ENCODE data around the gene RHOD. TPM values are rescaled to one million over a fixed set of nuclear protein-coding genes. Genes with fewer than 3 reads are reported as not detected.

Gene RHOD
- total RNA-seq, 1 experiment from 2014 or later: 5.6 TPM

DNA sequence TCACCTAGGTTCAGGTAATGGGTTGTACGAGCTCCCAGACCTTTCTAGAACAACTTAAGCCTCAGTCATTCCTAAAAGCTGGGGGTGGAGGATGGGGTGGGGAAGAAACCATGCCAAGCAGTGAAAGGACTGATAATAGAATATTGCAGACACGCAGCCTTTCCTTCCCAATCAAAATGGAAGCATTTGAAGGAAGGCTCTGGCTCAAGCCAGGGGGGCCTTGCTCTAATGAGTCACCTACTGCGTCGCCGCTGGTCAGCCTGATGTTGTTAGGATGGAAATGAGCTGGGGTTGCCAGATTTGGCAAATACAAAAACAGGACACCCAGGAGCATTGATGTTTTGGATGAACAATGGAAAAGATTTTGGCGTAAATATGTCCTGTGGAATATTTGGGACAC is 27.5 kb upstream of the RHOD start:
- DNase-seq (ENCODE audit: low read depth): no peak
- in situ Hi-C loops (cut with HindIII; ENCODE audit: low pct_unique_long_range_greater_than_20kb, low sequenced_read_pairs): no loop called here

GRCh38 chr11:67030976-67031375 is 25.7 kb upstream of the RHOD start:
- no peak for DNase-seq (ENCODE audit: low read depth)
- in situ Hi-C loops (cut with HindIII; ENCODE audit: low pct_unique_long_range_greater_than_20kb, low sequenced_read_pairs): no loop called here

GRCh38 chr11:67031791-67032561 is 24.7 kb upstream of the RHOD start:
- DNase-seq (ENCODE audit: low read depth): peak; percentile 71
- in situ Hi-C loops (cut with HindIII; ENCODE audit: low pct_unique_long_range_greater_than_20kb, low sequenced_read_pairs): no loop called here

DNA sequence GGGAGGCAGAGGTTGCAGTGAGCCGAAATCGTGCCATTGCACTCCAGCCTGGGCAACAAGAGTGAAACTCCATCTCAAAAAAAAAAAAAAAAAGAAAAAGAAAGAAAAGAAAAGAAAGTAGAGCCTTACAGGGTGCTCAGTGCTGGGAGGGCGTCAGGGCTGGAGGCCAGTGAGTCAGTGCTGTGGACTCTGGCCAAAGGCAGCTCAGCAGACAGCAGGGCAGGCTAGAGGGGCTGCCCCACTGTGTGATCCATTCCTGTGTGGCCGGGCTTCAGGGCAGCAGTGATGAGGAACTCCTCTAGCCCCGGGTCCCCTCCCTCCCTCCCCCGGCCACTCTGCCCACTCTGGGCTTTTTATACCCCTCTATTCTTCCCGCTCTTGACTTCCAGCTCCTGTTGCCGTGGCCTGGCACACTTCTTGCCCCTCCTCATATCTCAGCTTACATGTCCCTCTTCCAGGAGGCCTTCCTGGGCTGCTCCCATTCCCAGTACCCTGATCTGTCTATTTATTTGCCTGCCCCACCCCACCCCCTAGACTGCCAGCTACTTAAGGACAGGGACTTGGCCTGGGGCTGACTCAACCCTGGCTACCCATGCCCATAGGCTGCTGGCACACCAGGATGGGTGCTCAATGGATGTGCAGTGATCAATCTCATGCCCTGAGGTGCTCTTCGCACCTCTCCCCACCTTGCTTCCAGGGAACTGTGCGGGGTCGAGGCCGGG is 23.7 kb upstream of the RHOD start:
- peak; percentile 73 for DNase-seq (ENCODE audit: low read depth)
- in situ Hi-C loops (cut with HindIII; ENCODE audit: low pct_unique_long_range_greater_than_20kb, low sequenced_read_pairs): no loop called here

DNA sequence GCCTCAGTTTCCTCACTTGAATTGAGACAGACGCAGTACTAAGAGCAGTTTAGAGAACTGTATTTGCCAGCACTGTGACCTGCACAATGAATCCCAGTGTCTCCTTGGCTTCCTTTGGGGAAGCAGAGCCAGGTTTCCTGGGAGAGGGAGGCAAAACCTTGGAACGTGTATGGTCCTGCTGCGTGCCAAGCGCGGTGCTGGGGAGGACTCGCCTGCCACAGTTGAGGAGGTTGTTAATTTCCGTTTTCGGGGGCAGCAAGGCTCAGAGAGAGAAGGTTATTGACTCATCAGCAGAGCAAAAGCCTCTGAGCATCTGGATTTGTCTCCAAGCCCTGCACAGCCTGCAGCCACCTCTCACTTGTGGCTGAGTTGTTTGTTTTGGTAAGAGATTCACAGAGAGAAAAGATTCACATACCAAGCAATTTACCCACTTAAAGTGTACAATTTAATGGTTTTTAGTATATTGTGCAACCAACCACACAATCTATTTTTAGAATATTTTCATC is 22.9 kb upstream of the RHOD start:
- DNase-seq (ENCODE audit: low read depth): peak; percentile 86
- in situ Hi-C loops (cut with HindIII; ENCODE audit: low pct_unique_long_range_greater_than_20kb, low sequenced_read_pairs): no loop called here

DNA sequence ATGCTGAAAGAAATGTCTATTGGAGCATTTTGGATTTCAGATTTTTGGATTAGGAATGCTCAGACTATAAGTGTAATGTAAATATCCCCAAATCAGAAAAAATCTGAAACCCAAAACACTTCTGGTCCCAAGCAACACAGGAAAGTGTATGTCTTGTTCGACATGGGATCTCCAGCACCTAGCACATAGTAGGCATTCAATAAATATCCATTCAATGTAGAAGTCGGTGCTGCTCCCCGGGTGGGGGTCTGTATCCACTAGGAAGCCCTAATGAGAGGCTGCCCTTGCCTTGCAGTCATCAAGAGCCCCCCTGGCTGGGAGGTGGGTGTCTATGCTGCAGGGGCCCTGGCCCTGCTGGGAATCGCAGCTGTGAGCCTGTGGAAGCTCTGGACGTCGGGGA is 22.3 kb upstream of the RHOD start:
- no peak for DNase-seq (ENCODE audit: low read depth)
- in situ Hi-C loops (cut with HindIII; ENCODE audit: low pct_unique_long_range_greater_than_20kb, low sequenced_read_pairs): no loop called here

DNA sequence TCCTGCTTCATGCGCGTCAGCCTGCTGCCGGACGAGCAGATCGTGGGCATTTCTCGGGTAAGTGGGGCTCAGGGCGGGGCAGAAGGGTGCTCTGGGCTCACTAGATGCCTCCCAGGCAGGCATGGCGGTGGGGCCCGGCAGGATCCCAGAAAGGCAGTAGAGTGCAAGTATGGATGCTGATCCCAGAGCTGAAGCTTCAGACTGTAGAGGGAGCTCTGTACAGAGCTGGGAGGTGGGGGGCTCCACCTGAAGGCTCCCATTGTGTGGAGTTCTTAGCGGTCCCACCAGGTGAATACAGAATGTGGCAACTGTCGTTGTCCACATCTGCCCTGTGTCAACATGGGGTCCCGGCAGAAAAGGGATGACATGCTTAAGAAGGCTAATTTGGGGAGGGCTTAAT is 16.5 kb upstream of the RHOD start:
- in situ Hi-C loops (cut with HindIII; ENCODE audit: low pct_unique_long_range_greater_than_20kb, low sequenced_read_pairs): no loop called here
- DNase-seq (ENCODE audit: low read depth): no peak

DNA sequence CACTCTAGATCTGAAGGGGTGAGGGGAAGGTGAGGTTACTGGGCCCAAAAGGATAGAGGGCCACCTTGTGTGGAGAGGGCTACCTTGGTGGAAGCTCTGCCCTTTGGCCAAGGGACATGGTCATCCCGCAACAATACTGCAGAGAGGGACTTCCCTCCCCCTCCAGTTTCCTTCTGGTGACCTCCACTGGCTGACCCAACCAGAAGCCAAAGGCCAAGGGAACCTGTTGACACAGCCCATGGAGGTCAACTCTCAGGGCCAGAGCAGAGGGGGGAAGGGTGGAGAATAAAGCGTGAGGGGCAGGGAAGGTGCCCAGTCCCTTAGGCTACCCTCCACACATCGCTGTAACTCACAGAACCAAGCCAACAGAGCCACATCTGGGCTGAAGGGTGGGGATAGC is 15.0 kb upstream of the RHOD start:
- in situ Hi-C loops (cut with HindIII; ENCODE audit: low pct_unique_long_range_greater_than_20kb, low sequenced_read_pairs): no loop called here
- no peak for DNase-seq (ENCODE audit: low read depth)

DNA sequence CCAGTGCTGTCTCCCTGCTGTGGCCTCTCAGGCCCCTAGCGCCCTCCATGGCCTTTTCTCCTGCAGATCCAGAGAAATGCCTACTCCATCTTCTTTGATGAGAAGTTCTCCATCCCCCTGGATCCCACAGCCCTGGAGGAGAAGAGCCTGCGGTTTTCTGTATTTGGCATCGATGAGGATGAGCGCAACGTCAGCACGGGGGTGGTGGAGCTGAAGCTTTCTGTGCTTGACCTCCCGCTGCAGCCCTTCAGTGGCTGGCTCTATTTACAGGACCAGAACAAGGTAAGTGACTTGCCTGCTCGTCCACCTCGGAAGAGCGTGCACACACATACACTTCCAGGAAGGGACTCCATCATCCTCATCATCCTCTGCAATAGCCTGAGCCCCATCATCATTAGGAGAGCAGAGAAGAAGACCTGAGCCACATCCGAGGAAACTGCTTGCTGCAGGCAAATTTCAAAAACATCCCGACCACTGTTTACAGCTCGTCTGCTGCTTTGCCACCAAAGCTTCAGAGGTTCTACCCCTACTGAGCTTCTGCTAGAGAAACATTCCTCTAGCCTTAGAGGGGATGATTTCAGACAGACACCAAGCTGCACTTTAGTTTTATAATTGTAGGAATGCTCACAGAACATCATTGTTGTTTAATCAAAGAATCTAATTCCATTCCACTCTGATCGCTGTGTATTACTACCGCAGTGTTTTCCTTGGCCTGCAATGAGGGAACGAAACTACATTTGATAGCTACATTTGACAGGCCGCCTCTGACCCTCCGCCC is 12.9 kb upstream of the RHOD start:
- in situ Hi-C loops (cut with HindIII; ENCODE audit: low pct_unique_long_range_greater_than_20kb, low sequenced_read_pairs): no loop called here
- DNase-seq (ENCODE audit: low read depth): no peak

- DNase-seq (ENCODE audit: low read depth): no peak
Measured at GRCh38 chr11:67044496-67044895, 12.2 kb upstream of the RHOD start.

GRCh38 chr11:67045314-67045713 is 11.3 kb upstream of the RHOD start:
- in situ Hi-C loops (cut with HindIII; ENCODE audit: low pct_unique_long_range_greater_than_20kb, low sequenced_read_pairs): no loop called here
- peak; percentile 77 for DNase-seq (ENCODE audit: low read depth)

More at GRCh38 chr11:67044496-67044895, 12.2 kb upstream of the RHOD start:
- in situ Hi-C loops (cut with HindIII; ENCODE audit: low pct_unique_long_range_greater_than_20kb, low sequenced_read_pairs): no loop called here

DNA sequence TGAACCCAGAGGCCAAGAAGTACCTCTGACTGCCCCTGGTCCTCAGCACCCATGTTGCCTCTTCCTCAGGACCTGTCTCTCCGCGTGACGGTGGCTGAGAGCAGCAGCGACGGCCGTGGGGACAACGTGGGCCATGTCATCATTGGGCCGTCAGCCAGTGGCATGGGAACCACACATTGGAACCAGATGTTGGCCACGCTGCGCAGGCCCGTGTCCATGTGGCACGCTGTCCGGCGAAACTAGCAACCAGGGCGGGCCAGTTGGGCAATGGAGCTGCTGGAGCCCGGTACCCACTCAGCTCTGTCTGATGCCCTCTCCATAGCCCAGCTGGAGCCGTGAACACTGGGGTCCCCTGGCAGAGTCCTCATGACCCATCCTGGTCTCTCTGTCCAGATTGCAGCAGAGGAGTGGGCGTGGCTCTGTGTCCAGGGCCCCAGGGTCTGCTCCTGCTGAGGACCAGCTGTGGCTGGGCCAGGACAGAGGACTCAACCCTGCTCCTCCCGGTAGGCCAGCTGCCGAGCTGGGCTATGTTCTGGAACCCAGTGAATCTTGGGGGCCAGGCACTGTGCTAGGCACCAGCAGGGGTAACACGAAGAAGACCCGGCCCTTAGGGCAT is 8.0 kb upstream of the RHOD start:
- in situ Hi-C loops (cut with HindIII; ENCODE audit: low pct_unique_long_range_greater_than_20kb, low sequenced_read_pairs): no loop called here
- no peak for DNase-seq (ENCODE audit: low read depth)

GRCh38 chr11:67050139-67050538 is 6.5 kb upstream of the RHOD start:
- DNase-seq (ENCODE audit: low read depth): no peak
- in situ Hi-C loops (cut with HindIII; ENCODE audit: low pct_unique_long_range_greater_than_20kb, low sequenced_read_pairs): no loop called here

DNA sequence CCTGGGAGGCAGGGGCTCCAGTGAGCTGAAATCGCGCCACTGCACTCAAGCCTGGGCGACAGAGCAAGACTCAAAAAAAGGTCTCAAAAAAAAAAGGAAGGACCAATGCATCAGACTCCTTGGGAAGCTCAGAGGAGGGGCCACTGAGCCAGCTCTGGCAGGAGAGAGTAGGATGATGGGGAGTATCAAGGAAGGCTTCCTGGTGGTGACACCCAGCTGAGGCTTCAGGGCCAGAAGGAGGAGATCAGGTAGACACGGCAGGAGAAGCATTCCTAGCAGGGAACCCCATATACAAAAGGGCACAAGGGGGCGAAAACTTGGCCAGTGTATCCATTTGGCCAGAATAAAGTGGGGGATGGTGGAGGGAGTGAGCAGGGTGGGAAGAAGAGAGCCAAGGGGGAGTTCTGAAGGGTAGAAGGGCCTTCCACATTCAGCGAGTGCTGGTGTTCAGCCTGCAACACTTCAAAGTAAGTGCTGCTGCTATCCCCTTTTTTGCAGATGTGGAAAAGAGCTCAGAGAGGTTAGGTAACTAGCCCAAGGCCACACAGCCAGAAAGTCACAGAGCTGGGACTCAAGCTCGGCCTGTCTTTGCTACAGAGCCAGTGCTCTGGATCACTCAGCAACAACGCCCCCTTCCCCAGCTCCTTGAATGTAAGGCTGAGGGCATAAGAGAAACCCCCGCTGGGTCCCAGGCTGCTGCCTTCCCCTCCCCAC is 5.3 kb upstream of the RHOD start:
- in situ Hi-C loops (cut with HindIII; ENCODE audit: low pct_unique_long_range_greater_than_20kb, low sequenced_read_pairs): no loop called here
- DNase-seq (ENCODE audit: low read depth): no peak

GRCh38 chr11:67051945-67052488 is 4.6 kb upstream of the RHOD start:
- in situ Hi-C loops (cut with HindIII; ENCODE audit: low pct_unique_long_range_greater_than_20kb, low sequenced_read_pairs): no loop called here
- DNase-seq (ENCODE audit: low read depth): no peak

- DNase-seq (ENCODE audit: low read depth): no peak
- in situ Hi-C loops (cut with HindIII; ENCODE audit: low pct_unique_long_range_greater_than_20kb, low sequenced_read_pairs): no loop called here
Measured at GRCh38 chr11:67052891-67053290, 3.8 kb upstream of the RHOD start.

- peak; percentile 60 for DNase-seq (ENCODE audit: low read depth)
- in situ Hi-C loops (cut with HindIII; ENCODE audit: low pct_unique_long_range_greater_than_20kb, low sequenced_read_pairs): no loop called here
Measured at GRCh38 chr11:67053896-67054329, 2.7 kb upstream of the RHOD start.

Data from Caki2 (cell line).